Measurements from ENCODE around the gene KYAT1.

- no peak for TF ChIP-seq CTCF (IDR thresholded peaks at IDR 0.05)
- TF ChIP-seq POLR2A (IDR thresholded peaks at IDR 0.05), result no peak
Observed at GRCh38 chr9:128918921-128919320, 37.2 kb upstream of the KYAT1 start.

Data from tibial nerve (tissue), 3 donors.